Mesothelial cell of epicardium (in vitro differentiated cells): Measurements from ENCODE around the gene SLC16A4. TPM values are rescaled to one million over a fixed set of nuclear protein-coding genes. Genes with fewer than 3 reads are reported as not detected.

ENCODE experiments used
- DNase-seq, 2 experiments: peaks; one replicate each; pipeline ENCODE4 v3.0.0; 2021; ENCODE audit warnings: low spot score in 2 of 2; ENCODE audit not compliant: unreplicated experiment in 2 of 2
- H3K27ac Mint-ChIP-seq: 2 replicates; pipeline ENCODE4 v1.8.0; 2021; ENCODE audit warnings: mixed read lengths
- H3K27me3 Mint-ChIP-seq: 2 replicates; pipeline ENCODE4 v1.8.0; 2021; ENCODE audit warnings: low read depth, mixed read lengths
- H3K36me3 Mint-ChIP-seq: 2 replicates; pipeline ENCODE4 v1.8.0; 2021; ENCODE audit warnings: mixed read lengths
- H3K4me1 Mint-ChIP-seq: 2 replicates; pipeline ENCODE4 v1.8.0; 2021; ENCODE audit warnings: mixed read lengths
- H3K4me3 Mint-ChIP-seq: 2 replicates; pipeline ENCODE4 v1.8.0; 2021; ENCODE audit warnings: mild to moderate bottlenecking, moderate library complexity, mixed read lengths
- H3K9me3 Mint-ChIP-seq: 2 replicates; pipeline ENCODE4 v1.8.0; 2021; ENCODE audit warnings: mixed read lengths
- total RNA-seq: library from RNA; stranded (reverse); gene quantifications from 3 replicates; pipeline ENCODE4 v1.2.1, GENCODE V29; 2021
- TF ChIP-seq, protein P1 (sequence below): fragments of 200-600 bp; sonication (generic); IDR thresholded peaks from one replicate; pipeline ENCODE4 v1.5.0; 2021; ENCODE audit warnings: antibody characterized with exemption; ENCODE audit not compliant: unreplicated experiment

The SLC16A4 gene
- total RNA-seq, 1 donor from 2014 or later, result 13.7 TPM

DNA sequence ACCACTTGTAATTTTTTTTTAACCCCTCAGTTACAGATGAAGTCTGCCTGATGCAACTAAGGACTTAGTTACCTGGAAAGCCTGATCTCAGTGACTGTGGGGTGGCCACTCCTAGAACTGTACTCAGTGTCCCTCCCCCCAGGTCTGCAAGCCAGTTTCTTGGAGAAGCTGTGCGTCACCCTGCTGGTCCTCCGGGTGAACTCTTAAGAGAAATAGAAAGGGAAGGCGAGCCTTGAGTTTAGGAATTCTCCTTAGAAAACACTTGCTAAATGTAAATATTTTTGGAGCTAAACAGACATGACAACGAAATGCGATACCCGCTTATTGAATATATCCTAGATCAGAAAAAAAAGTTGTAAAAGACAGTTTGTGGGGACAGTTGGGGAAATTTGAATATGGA lies 730 bp downstream of the SLC16A4 start:
- TF ChIP-seq, protein P1, sequence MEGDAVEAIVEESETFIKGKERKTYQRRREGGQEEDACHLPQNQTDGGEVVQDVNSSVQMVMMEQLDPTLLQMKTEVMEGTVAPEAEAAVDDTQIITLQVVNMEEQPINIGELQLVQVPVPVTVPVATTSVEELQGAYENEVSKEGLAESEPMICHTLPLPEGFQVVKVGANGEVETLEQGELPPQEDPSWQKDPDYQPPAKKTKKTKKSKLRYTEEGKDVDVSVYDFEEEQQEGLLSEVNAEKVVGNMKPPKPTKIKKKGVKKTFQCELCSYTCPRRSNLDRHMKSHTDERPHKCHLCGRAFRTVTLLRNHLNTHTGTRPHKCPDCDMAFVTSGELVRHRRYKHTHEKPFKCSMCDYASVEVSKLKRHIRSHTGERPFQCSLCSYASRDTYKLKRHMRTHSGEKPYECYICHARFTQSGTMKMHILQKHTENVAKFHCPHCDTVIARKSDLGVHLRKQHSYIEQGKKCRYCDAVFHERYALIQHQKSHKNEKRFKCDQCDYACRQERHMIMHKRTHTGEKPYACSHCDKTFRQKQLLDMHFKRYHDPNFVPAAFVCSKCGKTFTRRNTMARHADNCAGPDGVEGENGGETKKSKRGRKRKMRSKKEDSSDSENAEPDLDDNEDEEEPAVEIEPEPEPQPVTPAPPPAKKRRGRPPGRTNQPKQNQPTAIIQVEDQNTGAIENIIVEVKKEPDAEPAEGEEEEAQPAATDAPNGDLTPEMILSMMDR, result no peak
- no peaks in the 10 kb centered on the region for H3K9me3 Mint-ChIP-seq
- DNase-seq, result no peak
- peaks cover 35% of the 10 kb centered on the region for H3K4me1 Mint-ChIP-seq
- peaks cover 15% of the 10 kb centered on the region for H3K36me3 Mint-ChIP-seq
- H3K27ac Mint-ChIP-seq, result peak overlapping the region; percentile 94
- no peaks in the 10 kb centered on the region for H3K27me3 Mint-ChIP-seq
- H3K4me3 Mint-ChIP-seq, result peak overlapping the region; percentile 56

DNA sequence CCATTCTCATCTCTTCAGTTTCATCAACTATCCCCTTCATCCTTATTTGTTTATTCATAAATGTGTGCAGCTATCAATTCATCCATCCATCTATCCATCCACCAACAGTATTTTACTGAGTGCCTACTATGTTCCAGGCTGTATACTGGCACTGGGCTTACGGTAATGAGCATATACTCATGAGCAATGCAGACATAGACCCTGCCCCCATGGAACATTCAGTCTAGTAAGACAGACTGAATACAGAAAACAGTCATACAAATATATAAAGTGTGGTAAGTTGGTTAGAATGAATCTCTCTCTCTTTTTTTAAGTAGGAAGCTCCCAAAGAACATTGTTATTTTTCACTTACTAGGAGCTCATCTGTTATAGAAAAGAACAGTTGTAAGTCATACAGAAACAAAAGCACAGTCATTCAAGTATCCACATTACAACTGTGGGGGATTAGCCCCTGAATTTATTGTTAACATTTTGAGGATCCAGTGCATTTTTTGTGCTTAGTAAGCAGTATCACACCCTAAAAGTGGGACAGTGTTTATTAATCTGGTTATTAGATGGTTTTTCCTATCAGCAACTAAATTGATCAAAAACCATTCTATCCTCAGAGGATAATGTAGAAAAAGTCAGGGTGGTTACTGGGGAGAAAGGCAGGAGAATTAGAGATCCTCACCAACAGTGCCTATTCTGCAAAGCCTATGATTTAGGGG lies 3.6 kb downstream of the SLC16A4 start:
- Mint-ChIP-seq H3K4me1 (peaks cover 40% of the 10 kb centered on the region), H3K4me3 (no peak overlapping the region), H3K9me3 (no peaks in the 10 kb centered on the region), H3K27ac (no peak overlapping the region), H3K27me3 (no peaks in the 10 kb centered on the region), H3K36me3 (peaks cover 5% of the 10 kb centered on the region)
- DNase-seq, result no peak
- TF ChIP-seq, protein P1, result no peak

DNA sequence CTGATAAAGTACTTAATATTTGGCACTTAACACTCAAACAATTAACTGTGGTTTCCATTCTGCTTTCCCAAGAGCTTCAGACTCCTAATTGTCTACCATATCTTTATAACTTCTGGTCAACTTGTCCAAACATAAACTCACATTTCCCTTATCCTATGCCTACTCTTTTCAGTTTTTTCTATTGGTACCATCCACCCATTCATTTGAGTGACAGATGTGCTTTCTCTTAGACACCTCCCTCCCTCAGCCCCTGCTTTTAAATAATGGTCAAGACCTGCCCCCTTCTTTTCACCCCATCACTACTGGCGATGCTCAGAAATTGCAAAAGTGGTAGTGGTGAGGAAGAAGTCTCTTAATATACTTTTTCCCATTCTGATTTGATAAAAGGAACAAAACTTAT lies 5.5 kb downstream of the SLC16A4 start:
- no peaks in the 10 kb centered on the region for H3K9me3 Mint-ChIP-seq
- no peaks in the 10 kb centered on the region for H3K27me3 Mint-ChIP-seq
- H3K4me1 Mint-ChIP-seq, result peaks cover 25% of the 10 kb centered on the region
- H3K36me3 Mint-ChIP-seq, result peaks cover 17% of the 10 kb centered on the region
- no peak overlapping the region for H3K4me3 Mint-ChIP-seq
- TF ChIP-seq, protein P1, result no peak
- H3K27ac Mint-ChIP-seq, result no peak overlapping the region
- no peak for DNase-seq

DNA sequence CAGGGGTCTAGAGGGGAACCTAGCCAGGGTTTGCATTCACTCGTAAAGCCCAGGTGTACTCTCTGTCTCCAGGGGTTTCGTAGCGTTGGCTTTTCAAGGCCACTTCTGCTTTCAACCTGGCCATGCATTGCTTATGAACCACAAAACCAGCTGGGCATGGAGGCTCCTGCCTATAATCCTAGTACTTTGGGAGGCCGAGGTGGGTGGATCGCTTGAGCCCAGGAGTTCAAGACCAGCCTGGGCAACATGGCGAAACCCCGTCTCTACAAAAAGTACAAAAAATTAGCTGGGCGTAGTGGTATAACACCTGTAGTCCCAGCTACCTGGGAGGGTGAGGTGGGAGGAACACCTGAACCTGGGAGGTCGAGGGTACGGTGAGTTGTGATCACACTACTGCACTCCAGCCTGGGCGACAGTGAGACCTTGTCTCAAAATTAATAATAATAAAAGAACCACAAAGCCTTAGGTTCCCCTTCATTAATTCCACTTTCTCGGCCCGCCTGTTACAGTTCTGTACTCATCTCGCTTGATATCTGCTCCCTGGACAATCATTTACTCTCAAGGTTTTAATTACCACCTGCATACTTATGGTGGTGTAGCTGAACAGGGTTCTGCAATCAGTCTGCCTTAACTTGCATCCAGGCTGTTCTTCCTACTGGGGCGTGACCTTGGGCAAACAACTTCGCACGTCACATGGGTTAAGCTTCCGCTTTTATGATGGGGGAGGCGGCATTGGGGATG lies 6.1 kb downstream of the SLC16A4 start:
- Mint-ChIP-seq H3K36me3 (peaks cover 22% of the 10 kb centered on the region), H3K27ac (peak overlapping the region; percentile 50), H3K4me3 (no peak overlapping the region), H3K9me3 (no peaks in the 10 kb centered on the region), H3K27me3 (no peaks in the 10 kb centered on the region), H3K4me1 (peaks cover 19% of the 10 kb centered on the region)
- DNase-seq, result no peak
- TF ChIP-seq, protein P1, result no peak

DNA sequence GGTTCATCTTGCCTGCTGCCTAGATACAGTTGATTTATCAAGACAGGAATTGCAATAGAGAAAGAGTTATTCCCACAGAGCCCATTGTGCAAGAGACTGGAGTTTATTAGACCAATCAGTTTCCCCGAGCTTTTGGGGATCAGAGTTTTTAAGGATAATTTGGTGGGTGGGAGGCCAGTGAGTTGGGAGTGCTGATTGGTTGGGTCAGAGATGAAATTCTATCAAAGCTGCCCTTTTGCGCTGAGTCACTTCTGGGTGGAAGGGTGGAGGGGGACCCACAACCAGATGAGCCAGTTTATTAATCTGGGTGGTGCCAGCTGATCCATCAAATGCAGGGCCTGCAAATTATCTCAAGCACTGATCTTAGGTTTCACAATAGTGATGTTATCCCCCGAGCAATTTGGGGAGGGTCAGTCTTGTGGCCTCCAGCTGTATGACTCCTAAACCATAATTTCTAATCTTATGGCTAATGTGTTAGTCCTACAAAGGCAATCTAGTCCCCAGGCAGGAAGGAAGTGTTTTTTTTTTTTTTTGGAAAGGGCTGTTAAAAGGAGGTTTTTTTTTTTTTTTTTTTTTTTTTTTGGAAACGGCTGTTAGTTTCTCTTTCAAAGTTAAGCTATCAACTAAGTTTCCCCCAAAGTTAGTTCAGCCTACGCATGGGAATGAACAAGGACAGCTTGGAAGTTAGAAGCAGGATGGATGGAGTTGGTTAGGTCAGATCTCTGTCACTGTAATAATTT lies 7.4 kb downstream of the SLC16A4 start:
- Mint-ChIP-seq H3K4me3 (no peak overlapping the region), H3K27me3 (no peaks in the 10 kb centered on the region), H3K9me3 (no peaks in the 10 kb centered on the region), H3K36me3 (peaks cover 30% of the 10 kb centered on the region), H3K27ac (peak overlapping the region; percentile 68), H3K4me1 (peaks cover 15% of the 10 kb centered on the region)
- DNase-seq, result no peak
- TF ChIP-seq, protein P1, result no peak
